ENCODE measurements around the gene CDC42EP3.
A peak's percentile ranks its signal among the peaks of the same experiment; 100 is the strongest.

Gene CDC42EP3

DNA sequence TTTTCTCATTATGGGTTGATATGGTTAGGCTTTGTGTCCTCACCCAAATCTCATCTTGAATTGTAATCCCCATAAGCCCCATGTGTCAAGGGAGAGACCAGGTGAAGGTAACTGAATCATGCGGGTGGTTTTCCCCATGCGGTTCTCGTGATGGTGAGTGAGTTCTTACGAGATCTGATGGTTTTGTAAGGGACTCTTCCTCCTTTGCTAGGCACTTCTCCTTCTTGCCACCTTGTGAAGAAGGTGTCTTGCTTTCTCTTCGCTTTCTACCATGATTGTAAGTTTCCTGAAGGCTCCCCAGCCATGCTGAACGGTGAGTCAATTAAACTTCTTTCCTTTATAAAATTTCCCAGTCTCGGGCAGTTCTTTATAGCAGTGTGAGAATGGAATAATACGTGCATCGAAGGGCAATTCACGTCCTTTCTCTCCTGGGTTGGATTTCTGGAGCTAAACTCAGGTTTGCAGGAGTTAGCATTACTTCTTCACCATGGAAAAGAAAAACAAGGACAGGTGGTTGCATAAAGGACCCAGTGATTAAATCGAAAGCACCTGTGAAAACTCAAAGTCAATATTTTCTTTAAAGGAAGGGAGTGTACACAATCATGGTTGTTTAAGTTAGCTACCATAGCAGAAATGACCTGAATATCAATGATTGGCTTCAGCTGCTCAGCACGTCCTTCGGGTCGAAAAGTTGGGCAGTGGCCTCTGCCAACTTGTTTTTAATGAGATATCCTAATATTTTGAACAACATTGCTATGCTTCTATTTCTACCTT lies 54.1 kb downstream of the CDC42EP3 start:
- no peak for DNase-seq

DNA sequence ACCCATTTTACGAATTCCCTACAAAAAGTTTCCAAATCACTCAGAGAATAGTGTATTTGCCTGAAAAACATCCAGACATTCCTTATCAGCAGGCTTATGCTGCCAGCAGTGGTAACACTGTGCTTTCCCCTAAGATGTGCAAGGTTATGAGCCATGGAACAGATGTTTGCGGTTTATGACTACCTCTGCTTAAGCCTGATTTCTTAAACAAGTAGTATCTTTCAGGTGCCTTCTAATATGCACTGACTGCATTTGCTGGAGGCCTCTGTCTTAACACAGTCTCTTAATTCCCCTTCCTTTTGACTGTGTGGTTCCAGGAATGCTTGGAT lies 54.8 kb downstream of the CDC42EP3 start:
- peak in 1 of 5 experiments; percentile 38 for DNase-seq

DNA sequence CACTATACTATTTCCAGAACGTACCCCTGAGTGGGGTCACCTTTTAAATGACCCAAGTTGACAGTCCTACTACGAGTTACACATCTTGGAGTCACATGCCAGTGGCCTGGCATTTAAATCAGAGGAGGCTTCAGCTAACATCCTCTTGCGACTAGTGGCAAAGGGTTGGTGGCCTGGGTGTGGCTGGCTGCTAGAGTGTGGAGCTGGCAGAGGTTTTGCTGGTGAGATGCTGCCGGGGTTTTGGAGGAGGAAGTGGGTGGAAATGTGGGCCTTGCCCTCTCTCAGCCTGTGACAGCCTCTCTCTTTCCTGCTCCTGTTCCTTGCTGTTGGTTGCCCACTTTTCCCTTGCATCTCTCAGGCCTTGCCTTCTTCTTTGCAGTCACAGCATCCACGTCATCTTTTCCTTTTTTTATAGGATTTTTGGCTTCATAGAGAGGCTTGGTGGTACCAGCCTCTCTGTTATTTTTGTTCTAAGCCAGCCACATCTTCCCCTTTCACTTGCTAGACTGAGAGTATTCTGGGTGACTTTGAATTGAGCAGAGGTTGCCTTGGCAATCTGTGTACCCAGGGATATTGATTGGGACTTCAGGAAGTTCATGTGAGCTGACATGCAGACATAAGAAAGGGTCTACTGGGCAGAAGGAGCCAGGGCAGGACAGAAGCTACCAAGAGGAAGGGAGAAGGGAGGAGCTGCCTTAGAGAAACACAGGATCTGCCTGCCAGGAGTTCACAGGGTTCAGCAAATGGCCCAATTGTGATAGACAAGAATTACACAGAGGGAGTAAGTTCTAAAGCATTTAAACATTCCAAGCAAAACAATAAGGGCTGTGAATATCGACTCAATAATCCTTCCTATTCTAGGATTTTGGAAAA lies 55.4 kb downstream of the CDC42EP3 start:
- peak in 3 of 5 experiments; percentile 22 to 95 (median 76) for DNase-seq

DNA sequence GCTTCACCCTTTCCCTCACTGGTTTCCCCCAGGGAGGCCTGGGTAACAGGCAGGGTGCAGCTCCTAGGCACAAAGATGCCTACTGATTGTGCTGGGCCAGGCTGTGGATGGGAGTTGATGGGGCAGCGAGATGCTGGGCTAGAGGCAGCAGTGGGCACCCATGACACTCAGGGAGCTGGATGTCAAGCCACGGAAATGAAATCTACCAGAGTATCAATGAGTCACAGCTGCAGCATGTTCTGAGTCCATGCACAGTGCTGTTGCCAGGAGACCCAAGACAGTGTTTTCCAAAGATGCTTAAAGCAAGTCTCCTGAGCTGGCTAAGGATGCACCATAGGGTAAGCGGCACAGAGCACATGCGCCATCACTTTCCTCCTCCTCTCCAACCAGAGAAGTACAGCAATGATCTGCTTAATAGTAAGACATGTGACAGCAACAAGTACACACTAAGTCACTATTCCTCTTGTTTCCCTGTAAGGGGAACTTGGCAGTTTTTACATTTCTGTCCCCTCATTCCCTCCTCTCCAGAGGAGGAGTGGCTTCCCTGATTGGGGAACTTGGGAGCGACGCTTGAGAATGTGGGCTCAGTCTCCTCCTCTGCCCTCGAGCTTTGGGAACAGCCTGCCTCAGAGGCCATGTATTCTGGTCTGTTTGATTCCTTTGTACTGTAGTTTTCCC lies 57.2 kb downstream of the CDC42EP3 start:
- peak in 1 of 5 experiments; percentile 19 for DNase-seq

DNA sequence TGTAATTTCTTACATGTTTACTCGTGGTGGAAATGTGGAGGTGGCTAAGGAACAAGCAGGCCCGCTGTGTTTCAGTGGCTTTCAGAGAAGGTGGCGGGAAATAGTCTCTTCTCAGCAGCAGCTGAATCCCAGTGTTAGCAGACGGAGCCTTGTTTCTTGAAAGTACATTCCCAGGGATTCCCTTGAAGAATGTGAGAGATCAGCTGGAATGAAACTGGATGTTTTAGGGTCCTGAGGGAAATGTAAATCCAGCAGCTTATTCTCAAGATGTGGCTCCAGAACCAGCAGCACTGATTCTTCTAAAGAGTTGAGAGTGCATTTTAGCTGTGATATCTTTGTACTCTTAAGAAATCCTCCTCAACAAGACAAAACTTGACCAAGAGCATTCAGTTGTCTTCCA lies 59.1 kb downstream of the CDC42EP3 start:
- no peak for DNase-seq

DNA sequence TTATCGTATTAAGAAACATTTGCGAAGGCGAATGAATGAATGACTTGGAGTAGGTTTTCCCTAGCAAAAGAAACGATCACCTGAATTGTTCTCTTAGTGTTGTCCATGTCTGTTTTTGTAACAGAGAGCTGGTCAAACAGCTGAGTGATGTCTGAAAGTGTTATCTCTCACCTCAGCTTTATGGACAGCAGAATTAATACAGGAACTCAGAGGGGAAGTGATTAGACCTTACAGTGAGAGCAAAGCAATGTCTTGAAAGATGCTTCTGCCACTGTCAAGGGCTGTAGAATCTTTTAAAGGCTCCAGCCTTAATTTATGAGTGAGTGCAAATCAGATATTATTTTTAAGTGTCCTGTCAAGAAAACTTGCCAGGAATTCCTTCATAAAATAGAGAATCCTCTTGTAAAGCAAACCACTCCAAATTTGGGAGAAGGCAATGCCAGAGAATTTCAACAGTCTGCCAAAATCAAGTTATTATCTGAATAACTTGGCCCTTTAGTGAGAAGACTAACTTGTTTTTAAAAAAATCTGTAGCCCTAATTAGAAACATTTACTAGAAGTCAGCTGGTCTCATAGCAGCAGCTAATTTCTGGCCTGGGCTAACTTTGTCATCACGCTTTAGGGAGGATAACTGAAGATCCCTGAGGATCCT lies 60.7 kb downstream of the CDC42EP3 start:
- DNase-seq = no peak

DNA sequence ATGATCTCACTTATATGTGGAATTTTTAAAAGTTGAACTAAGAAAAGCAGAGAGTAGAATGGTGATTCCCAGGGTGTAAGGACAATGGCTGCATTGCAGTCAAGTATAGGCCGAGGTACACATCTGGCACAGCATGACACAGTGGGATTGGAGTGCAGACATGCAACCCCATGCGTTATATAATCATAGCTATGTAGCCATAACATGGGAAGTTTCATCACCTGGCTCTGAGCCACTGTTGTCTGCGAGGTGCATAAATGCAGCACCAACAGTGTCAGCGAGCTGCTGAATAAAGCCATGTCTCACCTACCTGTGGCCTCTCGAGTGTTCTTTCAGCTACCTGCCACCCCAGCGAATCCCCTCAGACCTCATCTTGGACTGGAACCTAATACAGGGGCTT lies 61.7 kb downstream of the CDC42EP3 start:
- no peak for DNase-seq

DNA sequence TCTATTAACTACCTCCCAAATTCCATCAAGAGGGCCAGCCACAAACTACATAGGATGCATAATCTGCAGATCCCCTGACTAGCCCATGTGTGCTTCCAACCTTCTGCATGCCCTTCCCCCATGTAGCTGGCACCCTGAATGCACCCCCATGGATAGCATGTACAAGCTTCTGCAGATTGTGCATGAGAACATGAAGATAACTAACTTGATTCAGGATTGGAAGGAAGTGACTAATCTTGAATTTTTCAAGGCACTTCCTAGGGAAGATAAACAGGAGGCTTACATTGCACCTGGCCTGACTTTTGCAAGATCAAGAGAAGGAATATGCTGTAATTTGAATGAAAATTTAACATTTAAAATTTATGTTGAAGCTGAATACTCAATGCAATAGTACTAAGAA lies 66.7 kb downstream of the CDC42EP3 start:
- no peak for DNase-seq

DNA sequence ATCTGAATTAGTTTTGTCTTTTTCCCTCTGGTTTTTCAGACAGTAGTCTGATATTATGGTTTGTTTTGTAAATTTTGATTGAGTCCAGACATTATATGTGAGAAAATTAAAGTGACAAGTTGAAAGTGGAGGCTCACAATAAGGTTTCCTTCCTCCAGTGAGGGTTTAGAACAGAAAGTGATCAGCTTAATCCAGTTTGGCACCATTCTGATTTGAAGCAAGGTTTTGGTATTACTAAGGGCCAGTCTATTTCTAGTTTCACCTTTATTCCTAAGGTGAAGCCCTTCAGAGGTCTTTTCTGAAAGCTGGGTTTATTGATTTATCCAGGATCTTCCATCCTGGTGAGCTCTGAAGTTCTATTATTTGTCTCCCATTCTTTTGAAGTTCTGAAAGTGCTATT lies 68.7 kb downstream of the CDC42EP3 start:
- DNase-seq = no peak

DNA sequence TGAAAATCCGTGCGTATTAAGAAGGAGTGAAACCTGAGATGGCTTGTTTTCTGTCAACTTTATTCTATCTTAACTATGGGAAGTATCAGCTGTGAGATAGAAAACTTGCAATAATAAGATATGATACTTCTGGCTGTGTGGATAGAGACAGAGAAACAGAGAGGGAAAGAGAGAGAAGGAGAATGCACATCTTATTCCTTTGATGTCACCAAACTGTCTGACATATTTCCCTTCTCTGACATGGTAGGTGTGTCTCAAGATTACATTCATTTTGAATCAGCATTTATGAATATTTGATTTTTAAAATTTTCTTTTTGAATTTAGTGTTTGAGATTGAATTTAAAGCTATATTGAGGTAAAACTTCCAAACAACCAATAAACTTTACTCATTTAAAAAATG lies 69.4 kb downstream of the CDC42EP3 start:
- DNase-seq = peak in 1 of 5 experiments; percentile 42

DNA sequence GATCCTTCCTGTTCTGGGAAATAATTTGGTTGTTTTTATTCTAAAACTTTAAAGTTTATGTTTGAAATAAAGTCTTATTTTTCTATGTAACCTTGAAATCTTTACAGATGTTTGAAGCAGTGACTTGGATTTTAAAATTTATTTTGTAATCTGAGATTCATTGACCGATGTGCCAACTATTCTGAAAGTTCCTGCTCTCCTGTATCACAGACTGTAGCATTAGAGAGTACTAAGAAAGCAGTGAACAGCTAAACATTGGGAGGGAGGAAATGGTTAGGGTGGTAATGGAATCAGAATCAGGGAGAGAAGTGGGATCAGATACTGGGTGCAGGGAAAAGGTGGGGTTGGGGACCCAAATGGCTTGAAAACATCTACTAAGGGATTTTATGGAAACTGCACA lies 69.9 kb downstream of the CDC42EP3 start:
- no peak for DNase-seq

DNA sequence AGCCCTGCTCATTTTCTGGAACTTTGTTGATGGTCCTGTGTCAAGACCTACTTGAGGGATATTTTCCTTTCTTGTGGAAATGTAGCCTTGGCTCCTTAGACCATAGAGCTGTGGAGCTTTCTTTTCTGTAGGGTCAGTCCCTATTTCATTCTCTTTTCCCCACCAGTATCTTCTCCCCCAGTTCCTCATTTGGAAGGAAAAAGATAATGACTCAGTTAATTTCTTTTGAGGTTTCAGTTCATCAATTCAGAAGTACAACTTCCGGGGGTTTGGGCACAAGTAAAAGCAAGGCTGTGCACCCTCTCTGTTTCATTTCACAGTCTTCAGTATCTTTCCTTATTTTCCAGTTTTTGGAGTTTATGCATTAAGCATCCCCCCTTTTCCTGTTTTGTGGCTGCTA lies 70.7 kb downstream of the CDC42EP3 start:
- peak in 2 of 5 experiments; percentile 29 to 70 for DNase-seq

DNA sequence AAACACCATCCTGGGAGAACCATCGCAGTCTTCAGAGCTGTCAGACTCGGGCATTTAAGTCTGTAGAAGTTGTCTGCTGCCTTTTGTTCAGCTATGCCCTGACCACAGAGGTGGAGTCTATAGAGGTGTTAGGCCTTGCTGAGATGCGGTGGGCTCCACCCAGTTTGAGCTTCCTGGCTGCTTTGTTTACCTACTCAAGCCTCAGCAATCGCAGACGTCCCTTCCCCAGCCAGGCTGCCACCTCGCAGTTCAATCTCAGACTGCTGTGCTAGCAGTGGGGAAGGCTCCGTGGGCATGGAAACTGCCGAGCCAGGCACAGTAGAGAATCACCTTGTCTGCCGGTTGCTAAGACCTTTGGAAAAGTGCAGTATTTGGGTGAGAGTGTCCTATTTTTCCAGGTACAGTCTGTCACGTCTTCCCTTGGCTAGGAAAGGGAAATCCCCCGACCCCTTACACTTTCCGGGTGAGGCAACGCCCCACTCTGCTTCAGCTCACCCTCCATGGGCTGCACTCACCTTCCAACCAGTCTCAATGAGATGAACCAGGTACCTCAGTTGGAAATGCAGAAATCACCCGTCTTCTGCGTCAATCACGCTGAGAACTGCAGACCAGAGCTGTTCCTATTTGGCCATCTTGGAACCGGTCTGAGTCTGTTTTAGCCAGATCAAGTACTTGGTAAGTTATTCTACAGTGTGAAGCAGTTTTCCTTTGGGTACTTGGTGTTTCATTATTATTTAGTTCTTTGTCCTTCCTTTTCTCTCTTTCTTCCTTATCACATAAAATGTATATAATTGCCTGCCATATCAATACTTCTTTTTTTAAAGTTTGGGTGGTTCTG lies 71.5 kb downstream of the CDC42EP3 start:
- peak in 3 of 5 experiments; percentile 50 to 92 (median 91) for DNase-seq

DNA sequence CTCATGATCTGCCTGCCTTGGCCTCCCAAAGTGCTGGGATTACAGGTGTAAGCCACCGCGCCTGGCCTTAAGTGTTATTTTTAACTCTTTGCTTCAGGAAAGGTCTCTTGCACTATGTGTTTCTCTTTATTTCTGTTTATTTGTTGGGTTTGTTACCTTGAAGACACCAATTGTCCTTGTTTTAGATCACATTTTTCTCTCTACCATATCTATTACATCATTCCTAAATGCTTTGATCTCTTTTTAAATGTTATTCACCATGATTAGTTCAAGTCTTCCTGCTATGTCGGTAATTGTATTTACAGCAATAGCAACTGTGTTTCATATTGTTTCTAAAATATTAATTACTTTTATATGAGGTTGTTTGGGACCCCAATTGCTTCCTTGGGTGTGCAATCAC lies 77.7 kb downstream of the CDC42EP3 start:
- no peak for DNase-seq

DNA sequence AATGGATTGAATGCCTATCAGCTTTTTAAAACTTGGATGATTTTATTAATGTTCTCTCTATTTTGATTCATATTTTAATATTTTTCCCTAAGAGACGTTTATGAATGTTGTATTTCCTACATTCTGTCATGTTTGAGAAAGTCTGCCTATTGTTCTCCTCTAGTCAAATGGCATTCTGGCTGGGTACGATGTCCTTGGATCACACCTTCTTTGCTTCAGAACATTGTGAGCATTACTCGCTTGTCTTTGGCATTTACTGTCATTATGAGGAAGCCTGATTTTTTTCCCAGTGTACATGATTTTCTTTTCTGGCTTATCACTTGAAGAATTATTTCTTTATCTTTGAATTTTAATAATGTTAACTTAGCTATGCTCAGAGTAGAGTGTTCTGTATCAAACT lies 78.4 kb downstream of the CDC42EP3 start:
- no peak for DNase-seq

Data from T-helper 2 cell (primary cell).